ENCODE results near the gene KLHL29.

Gene KLHL29

GRCh38 chr2:23541503-23542229 lies 156.7 kb downstream of the KLHL29 start:
- no peak for TF ChIP-seq POLR2AphosphoS5 (IDR thresholded peaks at IDR 0.05; ENCODE audit: low read depth, low read length)
- no peak for TF ChIP-seq SIN3A (IDR thresholded peaks at IDR 0.05; ENCODE audit: borderline replicate concordance, insufficient read depth, low read length)
- TF ChIP-seq TAF1 (IDR thresholded peaks at IDR 0.05; ENCODE audit: borderline replicate concordance, insufficient read depth, low read length), result no peak
- no peak for TF ChIP-seq FOXP2 (optimal IDR thresholded peaks at IDR 0.05; ENCODE audit: borderline replicate concordance, extremely low read depth, extremely low read length, insufficient read depth)
- no peak for TF ChIP-seq REST (IDR thresholded peaks at IDR 0.05; ENCODE audit: insufficient read depth in 1 of 2, low read depth in 2 of 2, low read length in 2 of 2)

- no peak for TF ChIP-seq TAF1 (IDR thresholded peaks at IDR 0.05; ENCODE audit: borderline replicate concordance, insufficient read depth, low read length)
- no peak for TF ChIP-seq POLR2AphosphoS5 (IDR thresholded peaks at IDR 0.05; ENCODE audit: low read depth, low read length)
- TF ChIP-seq FOXP2 (optimal IDR thresholded peaks at IDR 0.05; ENCODE audit: borderline replicate concordance, extremely low read depth, extremely low read length, insufficient read depth), result no peak
- TF ChIP-seq REST (IDR thresholded peaks at IDR 0.05; ENCODE audit: insufficient read depth in 1 of 2, low read depth in 2 of 2, low read length in 2 of 2), result no peak
- no peak for TF ChIP-seq SIN3A (IDR thresholded peaks at IDR 0.05; ENCODE audit: borderline replicate concordance, insufficient read depth, low read length)
Measured at GRCh38 chr2:23542230-23542789, 157.3 kb downstream of the KLHL29 start.

DNA sequence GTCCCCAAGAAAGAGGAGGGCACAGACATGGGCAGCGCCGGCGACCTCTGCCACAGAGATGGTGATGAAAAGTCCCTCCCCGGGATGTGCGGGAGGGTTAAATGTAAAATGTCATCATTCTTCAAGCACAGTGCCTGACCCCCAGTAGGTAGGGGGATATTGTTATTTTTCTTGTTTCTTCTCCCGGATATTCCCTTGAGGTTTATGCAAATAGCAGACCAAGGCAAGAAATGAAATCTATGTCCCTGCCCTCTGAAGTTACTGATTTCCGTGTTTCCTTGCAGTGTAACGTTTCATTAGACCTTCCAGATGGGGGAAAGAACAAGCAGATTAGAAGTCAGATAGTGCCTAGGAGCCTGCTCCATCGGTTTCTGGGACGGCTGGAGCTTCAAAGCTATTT lies 158.3 kb downstream of the KLHL29 start:
- TF ChIP-seq REST (IDR thresholded peaks at IDR 0.05; ENCODE audit: insufficient read depth in 1 of 2, low read depth in 2 of 2, low read length in 2 of 2) (no peak), POLR2AphosphoS5 (IDR thresholded peaks at IDR 0.05; ENCODE audit: low read depth, low read length) (no peak), TAF1 (IDR thresholded peaks at IDR 0.05; ENCODE audit: borderline replicate concordance, insufficient read depth, low read length) (no peak), SIN3A (IDR thresholded peaks at IDR 0.05; ENCODE audit: borderline replicate concordance, insufficient read depth, low read length) (no peak), FOXP2 (optimal IDR thresholded peaks at IDR 0.05; ENCODE audit: borderline replicate concordance, extremely low read depth, extremely low read length, insufficient read depth) (no peak)

DNA sequence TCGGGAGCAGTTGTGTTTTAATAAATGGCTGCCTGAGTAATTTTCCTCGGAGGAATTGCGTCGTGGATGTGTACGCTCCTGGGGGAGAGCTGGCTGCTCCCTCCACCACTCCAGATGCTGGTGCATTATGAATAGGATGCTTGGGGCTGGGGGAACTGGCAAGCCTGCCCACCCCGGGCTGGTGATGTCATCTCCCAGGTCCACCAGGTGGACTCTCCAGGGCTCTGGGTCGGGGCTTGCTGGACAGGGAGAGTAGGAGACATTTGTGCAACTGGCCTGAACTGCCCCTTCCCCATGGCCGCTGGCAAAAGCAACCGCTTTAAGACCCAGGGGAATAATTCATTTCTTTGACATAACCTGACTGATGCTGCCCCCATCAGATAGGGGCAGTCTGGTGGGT lies 158.7 kb downstream of the KLHL29 start:
- TF ChIP-seq TAF1 (IDR thresholded peaks at IDR 0.05; ENCODE audit: borderline replicate concordance, insufficient read depth, low read length), result no peak
- no peak for TF ChIP-seq POLR2AphosphoS5 (IDR thresholded peaks at IDR 0.05; ENCODE audit: low read depth, low read length)
- TF ChIP-seq FOXP2 (optimal IDR thresholded peaks at IDR 0.05; ENCODE audit: borderline replicate concordance, extremely low read depth, extremely low read length, insufficient read depth), result no peak

GRCh38 chr2:23544589-23545295 lies 159.8 kb downstream of the KLHL29 start:
- TF ChIP-seq TAF1 (IDR thresholded peaks at IDR 0.05; ENCODE audit: borderline replicate concordance, insufficient read depth, low read length), result no peak
- TF ChIP-seq SIN3A (IDR thresholded peaks at IDR 0.05; ENCODE audit: borderline replicate concordance, insufficient read depth, low read length), result no peak
- no peak for TF ChIP-seq POLR2AphosphoS5 (IDR thresholded peaks at IDR 0.05; ENCODE audit: low read depth, low read length)
- no peak for TF ChIP-seq FOXP2 (optimal IDR thresholded peaks at IDR 0.05; ENCODE audit: borderline replicate concordance, extremely low read depth, extremely low read length, insufficient read depth)
- TF ChIP-seq REST (IDR thresholded peaks at IDR 0.05; ENCODE audit: insufficient read depth in 1 of 2, low read depth in 2 of 2, low read length in 2 of 2), result no peak
